ENCODE results near the gene BAZ2B. TPM values are rescaled to one million over a fixed set of nuclear protein-coding genes. Genes with fewer than 3 reads are reported as not detected.

The BAZ2B gene
- total and polyA plus RNA-seq, 2 experiments from 2014 or later, result 51.7 to 62.9 TPM

DNA sequence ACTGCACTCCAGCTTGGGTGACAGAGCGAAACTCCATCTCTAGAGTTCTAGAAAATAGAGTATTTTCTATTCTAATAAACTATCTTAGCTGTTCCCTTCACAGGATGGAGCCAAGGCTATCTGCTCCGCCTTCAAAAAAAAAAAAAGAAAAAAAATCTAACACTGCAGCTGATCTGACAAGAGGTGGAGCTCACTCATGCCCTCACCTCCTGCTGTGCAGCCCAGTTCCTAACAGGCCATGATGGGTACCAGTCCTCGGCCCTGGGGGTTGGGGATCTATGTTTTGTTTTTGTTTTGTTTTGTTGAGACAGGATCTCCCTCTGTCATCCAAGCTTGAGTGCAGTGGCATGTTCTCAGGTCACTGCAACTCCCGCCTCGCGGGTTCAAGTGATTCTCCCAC lies 332.8 kb downstream of the BAZ2B start (continued):
- TF ChIP-seq, protein P1, sequence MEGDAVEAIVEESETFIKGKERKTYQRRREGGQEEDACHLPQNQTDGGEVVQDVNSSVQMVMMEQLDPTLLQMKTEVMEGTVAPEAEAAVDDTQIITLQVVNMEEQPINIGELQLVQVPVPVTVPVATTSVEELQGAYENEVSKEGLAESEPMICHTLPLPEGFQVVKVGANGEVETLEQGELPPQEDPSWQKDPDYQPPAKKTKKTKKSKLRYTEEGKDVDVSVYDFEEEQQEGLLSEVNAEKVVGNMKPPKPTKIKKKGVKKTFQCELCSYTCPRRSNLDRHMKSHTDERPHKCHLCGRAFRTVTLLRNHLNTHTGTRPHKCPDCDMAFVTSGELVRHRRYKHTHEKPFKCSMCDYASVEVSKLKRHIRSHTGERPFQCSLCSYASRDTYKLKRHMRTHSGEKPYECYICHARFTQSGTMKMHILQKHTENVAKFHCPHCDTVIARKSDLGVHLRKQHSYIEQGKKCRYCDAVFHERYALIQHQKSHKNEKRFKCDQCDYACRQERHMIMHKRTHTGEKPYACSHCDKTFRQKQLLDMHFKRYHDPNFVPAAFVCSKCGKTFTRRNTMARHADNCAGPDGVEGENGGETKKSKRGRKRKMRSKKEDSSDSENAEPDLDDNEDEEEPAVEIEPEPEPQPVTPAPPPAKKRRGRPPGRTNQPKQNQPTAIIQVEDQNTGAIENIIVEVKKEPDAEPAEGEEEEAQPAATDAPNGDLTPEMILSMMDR (conservative IDR thresholded peaks at IDR 0.05; ENCODE audit: low read depth in 2 of 2), result no peak
- TF ChIP-seq NANOG (IDR thresholded peaks at IDR 0.05; ENCODE audit: borderline replicate concordance), result no peak

DNA sequence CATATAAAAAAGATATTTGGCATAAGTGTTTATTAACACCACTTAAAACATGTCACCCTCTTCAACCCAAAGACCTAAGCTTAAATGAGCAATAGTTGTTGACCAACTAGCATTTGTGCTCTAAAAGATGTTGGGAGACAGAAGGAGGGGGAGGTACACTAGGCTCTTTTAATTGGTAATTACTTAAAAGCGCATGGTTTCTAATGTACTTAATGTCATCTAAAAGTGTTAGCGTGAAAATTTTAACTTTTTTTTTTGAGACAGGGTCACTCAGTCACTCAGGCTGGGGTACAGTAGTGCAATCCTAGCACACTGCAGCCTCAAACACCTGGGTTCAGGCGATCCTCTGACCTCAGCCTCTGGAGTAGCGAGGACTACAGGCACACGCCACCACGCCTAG lies 335.3 kb downstream of the BAZ2B start:
- Histone ChIP-seq H3K4me1 (ENCODE audit: insufficient read depth) (no peaks in the 10 kb centered on the region; the same call in 1 of the 2 replicates), H3K27me3 (ENCODE audit: insufficient read depth) (no peaks in the 10 kb centered on the region), H3F3A (replicated peaks; ENCODE audit: low read depth) (0 out of 2 replicates have a peak, but pooled peaks cover 4% of the 10 kb centered on the region), H3K4me2 (no peak overlapping the region), H3K79me2 (replicated peaks; ENCODE audit: insufficient read depth) (peaks cover 11% of the 10 kb centered on the region), H3K36me3 (ENCODE audit: insufficient read depth) (no peaks in the 10 kb centered on the region), H3K9me2 (ENCODE audit: insufficient read depth) (no peaks in the 10 kb centered on the region), H3K27ac (ENCODE audit: low read depth) (no peak overlapping the region), H2AFZ (no peak overlapping the region), H4K20me1 (replicated peaks; ENCODE audit: insufficient read depth) (no peaks in the 10 kb centered on the region), H3K4me3 (no peak overlapping the region)
- no peak for ATAC-seq
- Mint-ChIP-seq H3K4me1 (peaks cover 3% of the 10 kb centered on the region; the same call in 2 of the 3 replicates), H3K27me3 (ENCODE audit: insufficient read depth, low read depth, poor library complexity) (peaks cover 11% of the 10 kb centered on the region), H3K36me3 (ENCODE audit: low read depth) (peaks cover 4% of the 10 kb centered on the region; the same call in 1 of the 3 replicates), H3K4me3 (no peak overlapping the region), H3K9me3 (no peaks in the 10 kb centered on the region), H3K27ac (no peak overlapping the region)
- DNase-seq (ENCODE audit: low spot score), result no peak
- no peak for TF ChIP-seq ZNF114 (CRISPR knock-in tag; IDR thresholded peaks at IDR 0.05)
- no peak for TF ChIP-seq POLR2AphosphoS5 (IDR thresholded peaks at IDR 0.05; ENCODE audit: low read depth)
- TF ChIP-seq EZH2 (IDR thresholded peaks at IDR 0.05; ENCODE audit: low read depth, unreplicated experiment), result no peak
- TF ChIP-seq NANOG (IDR thresholded peaks at IDR 0.05; ENCODE audit: borderline replicate concordance), result no peak
- no peak for TF ChIP-seq JUNB (IDR thresholded peaks at IDR 0.05; ENCODE audit: unreplicated experiment)
- no peak for TF ChIP-seq STAT1 (IDR thresholded peaks at IDR 0.05; ENCODE audit: unreplicated experiment)
- TF ChIP-seq, protein P2, sequence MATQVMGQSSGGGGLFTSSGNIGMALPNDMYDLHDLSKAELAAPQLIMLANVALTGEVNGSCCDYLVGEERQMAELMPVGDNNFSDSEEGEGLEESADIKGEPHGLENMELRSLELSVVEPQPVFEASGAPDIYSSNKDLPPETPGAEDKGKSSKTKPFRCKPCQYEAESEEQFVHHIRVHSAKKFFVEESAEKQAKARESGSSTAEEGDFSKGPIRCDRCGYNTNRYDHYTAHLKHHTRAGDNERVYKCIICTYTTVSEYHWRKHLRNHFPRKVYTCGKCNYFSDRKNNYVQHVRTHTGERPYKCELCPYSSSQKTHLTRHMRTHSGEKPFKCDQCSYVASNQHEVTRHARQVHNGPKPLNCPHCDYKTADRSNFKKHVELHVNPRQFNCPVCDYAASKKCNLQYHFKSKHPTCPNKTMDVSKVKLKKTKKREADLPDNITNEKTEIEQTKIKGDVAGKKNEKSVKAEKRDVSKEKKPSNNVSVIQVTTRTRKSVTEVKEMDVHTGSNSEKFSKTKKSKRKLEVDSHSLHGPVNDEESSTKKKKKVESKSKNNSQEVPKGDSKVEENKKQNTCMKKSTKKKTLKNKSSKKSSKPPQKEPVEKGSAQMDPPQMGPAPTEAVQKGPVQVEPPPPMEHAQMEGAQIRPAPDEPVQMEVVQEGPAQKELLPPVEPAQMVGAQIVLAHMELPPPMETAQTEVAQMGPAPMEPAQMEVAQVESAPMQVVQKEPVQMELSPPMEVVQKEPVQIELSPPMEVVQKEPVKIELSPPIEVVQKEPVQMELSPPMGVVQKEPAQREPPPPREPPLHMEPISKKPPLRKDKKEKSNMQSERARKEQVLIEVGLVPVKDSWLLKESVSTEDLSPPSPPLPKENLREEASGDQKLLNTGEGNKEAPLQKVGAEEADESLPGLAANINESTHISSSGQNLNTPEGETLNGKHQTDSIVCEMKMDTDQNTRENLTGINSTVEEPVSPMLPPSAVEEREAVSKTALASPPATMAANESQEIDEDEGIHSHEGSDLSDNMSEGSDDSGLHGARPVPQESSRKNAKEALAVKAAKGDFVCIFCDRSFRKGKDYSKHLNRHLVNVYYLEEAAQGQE (IDR thresholded peaks at IDR 0.05; ENCODE audit: unreplicated experiment), result no peak
- TF ChIP-seq CREB1 (CRISPR knock-in tag; IDR thresholded peaks at IDR 0.05; ENCODE audit: low read depth), result no peak
- no peak for TF ChIP-seq ZNF331 (CRISPR knock-in tag; IDR thresholded peaks at IDR 0.05; ENCODE audit: low read depth)
- TF ChIP-seq, protein P1 (conservative IDR thresholded peaks at IDR 0.05; ENCODE audit: low read depth in 2 of 2), result no peak
- TF ChIP-seq, protein P3, sequence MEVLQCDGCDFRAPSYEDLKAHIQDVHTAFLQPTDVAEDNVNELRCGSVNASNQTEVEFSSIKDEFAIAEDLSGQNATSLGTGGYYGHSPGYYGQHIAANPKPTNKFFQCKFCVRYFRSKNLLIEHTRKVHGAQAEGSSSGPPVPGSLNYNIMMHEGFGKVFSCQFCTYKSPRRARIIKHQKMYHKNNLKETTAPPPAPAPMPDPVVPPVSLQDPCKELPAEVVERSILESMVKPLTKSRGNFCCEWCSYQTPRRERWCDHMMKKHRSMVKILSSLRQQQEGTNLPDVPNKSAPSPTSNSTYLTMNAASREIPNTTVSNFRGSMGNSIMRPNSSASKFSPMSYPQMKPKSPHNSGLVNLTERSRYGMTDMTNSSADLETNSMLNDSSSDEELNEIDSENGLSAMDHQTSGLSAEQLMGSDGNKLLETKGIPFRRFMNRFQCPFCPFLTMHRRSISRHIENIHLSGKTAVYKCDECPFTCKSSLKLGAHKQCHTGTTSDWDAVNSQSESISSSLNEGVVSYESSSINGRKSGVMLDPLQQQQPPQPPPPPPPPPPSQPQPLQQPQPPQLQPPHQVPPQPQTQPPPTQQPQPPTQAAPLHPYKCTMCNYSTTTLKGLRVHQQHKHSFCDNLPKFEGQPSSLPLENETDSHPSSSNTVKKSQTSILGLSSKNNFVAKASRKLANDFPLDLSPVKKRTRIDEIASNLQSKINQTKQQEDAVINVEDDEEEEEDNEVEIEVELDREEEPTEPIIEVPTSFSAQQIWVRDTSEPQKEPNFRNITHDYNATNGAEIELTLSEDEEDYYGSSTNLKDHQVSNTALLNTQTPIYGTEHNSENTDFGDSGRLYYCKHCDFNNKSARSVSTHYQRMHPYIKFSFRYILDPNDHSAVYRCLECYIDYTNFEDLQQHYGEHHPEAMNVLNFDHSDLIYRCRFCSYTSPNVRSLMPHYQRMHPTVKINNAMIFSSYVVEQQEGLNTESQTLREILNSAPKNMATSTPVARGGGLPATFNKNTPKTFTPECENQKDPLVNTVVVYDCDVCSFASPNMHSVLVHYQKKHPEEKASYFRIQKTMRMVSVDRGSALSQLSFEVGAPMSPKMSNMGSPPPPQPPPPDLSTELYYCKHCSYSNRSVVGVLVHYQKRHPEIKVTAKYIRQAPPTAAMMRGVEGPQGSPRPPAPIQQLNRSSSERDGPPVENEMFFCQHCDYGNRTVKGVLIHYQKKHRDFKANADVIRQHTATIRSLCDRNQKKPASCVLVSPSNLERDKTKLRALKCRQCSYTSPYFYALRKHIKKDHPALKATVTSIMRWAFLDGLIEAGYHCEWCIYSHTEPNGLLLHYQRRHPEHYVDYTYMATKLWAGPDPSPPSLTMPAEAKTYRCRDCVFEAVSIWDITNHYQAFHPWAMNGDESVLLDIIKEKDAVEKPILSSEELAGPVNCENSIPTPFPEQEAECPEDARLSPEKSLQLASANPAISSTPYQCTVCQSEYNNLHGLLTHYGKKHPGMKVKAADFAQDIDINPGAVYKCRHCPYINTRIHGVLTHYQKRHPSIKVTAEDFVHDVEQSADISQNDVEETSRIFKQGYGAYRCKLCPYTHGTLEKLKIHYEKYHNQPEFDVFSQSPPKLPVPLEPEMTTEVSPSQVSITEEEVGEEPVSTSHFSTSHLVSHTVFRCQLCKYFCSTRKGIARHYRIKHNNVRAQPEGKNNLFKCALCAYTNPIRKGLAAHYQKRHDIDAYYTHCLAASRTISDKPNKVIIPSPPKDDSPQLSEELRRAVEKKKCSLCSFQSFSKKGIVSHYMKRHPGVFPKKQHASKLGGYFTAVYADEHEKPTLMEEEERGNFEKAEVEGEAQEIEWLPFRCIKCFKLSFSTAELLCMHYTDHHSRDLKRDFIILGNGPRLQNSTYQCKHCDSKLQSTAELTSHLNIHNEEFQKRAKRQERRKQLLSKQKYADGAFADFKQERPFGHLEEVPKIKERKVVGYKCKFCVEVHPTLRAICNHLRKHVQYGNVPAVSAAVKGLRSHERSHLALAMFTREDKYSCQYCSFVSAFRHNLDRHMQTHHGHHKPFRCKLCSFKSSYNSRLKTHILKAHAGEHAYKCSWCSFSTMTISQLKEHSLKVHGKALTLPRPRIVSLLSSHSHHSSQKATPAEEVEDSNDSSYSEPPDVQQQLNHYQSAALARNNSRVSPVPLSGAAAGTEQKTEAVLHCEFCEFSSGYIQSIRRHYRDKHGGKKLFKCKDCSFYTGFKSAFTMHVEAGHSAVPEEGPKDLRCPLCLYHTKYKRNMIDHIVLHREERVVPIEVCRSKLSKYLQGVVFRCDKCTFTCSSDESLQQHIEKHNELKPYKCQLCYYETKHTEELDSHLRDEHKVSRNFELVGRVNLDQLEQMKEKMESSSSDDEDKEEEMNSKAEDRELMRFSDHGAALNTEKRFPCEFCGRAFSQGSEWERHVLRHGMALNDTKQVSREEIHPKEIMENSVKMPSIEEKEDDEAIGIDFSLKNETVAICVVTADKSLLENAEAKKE (CRISPR knock-in tag; IDR thresholded peaks at IDR 0.05), result no peak

Data from GM23338 (cell line).